Central memory CD4-positive, alpha-beta T cell (primary cell): ENCODE data around the gene ADAMTS17.
"Not testable (repeated sequence)": the region's sequence is repeated elsewhere in the genome, so short reads cannot be mapped to it uniquely, and the experiment has no call there.

Experiments used
- DNase-seq: peaks from one replicate; pipeline ENCODE4 v3.0.0; 2022

The ADAMTS17 gene

GRCh38 chr15:99983886-99984286 lies 357.9 kb downstream of the ADAMTS17 start:
- no peak for DNase-seq

GRCh38 chr15:99983171-99983885 lies 358.4 kb downstream of the ADAMTS17 start:
- no peak for DNase-seq

- no peak for DNase-seq
These were observed 359.1 kb downstream of the ADAMTS17 start for GRCh38 chr15:99982662-99983061.

- no peak for DNase-seq
These were observed 359.7 kb downstream of the ADAMTS17 start for GRCh38 chr15:99981839-99982658.

- DNase-seq: no peak
These were observed 360.6 kb downstream of the ADAMTS17 start for GRCh38 chr15:99981191-99981647.

- no peak for DNase-seq
These were observed 361.0 kb downstream of the ADAMTS17 start for GRCh38 chr15:99980752-99981151.

- DNase-seq: not testable (repeated sequence)
These were observed 361.9 kb downstream of the ADAMTS17 start for GRCh38 chr15:99979886-99980285.

- no peak for DNase-seq
These were observed 362.4 kb downstream of the ADAMTS17 start for GRCh38 chr15:99979371-99979770.

GRCh38 chr15:99978426-99978825 lies 363.3 kb downstream of the ADAMTS17 start:
- DNase-seq: no peak

GRCh38 chr15:99977929-99978328 lies 363.8 kb downstream of the ADAMTS17 start:
- DNase-seq: no peak

GRCh38 chr15:99976811-99977271 lies 364.9 kb downstream of the ADAMTS17 start:
- DNase-seq: no peak

GRCh38 chr15:99976000-99976399 lies 365.8 kb downstream of the ADAMTS17 start:
- DNase-seq: no peak

- DNase-seq: no peak
These were observed 367.5 kb downstream of the ADAMTS17 start for GRCh38 chr15:99974246-99974645.

GRCh38 chr15:99973351-99973750 lies 368.4 kb downstream of the ADAMTS17 start:
- no peak for DNase-seq

- no peak for DNase-seq
These were observed 370.8 kb downstream of the ADAMTS17 start for GRCh38 chr15:99970891-99971430.

GRCh38 chr15:99969261-99969920 lies 372.4 kb downstream of the ADAMTS17 start:
- no peak for DNase-seq

- DNase-seq: no peak
These were observed 373.9 kb downstream of the ADAMTS17 start for GRCh38 chr15:99967841-99968371.

- DNase-seq: no peak
These were observed 375.0 kb downstream of the ADAMTS17 start for GRCh38 chr15:99966815-99967214.

- DNase-seq: no peak
These were observed 376.4 kb downstream of the ADAMTS17 start for GRCh38 chr15:99965376-99965775.

GRCh38 chr15:99963976-99964375 lies 377.8 kb downstream of the ADAMTS17 start:
- DNase-seq: no peak

- DNase-seq: no peak
These were observed 378.5 kb downstream of the ADAMTS17 start for GRCh38 chr15:99963096-99963825.

GRCh38 chr15:99962006-99962561 lies 379.7 kb downstream of the ADAMTS17 start:
- no peak for DNase-seq
